HG02763 (cell line): ENCODE results near the gene EFR3B.
"Not testable (repeated sequence)": the region's sequence is repeated elsewhere in the genome, so short reads cannot be mapped to it uniquely, and the experiment has no call there.

Experiments used
- ATAC-seq: cut with Tn5 transposase; IDR thresholded peaks from one replicate; pipeline ENCODE4 v1.9.1; 2021; ENCODE audit warnings: mild to moderate bottlenecking, moderate library complexity; ENCODE audit not compliant: unreplicated experiment

EFR3B gene, protein sequence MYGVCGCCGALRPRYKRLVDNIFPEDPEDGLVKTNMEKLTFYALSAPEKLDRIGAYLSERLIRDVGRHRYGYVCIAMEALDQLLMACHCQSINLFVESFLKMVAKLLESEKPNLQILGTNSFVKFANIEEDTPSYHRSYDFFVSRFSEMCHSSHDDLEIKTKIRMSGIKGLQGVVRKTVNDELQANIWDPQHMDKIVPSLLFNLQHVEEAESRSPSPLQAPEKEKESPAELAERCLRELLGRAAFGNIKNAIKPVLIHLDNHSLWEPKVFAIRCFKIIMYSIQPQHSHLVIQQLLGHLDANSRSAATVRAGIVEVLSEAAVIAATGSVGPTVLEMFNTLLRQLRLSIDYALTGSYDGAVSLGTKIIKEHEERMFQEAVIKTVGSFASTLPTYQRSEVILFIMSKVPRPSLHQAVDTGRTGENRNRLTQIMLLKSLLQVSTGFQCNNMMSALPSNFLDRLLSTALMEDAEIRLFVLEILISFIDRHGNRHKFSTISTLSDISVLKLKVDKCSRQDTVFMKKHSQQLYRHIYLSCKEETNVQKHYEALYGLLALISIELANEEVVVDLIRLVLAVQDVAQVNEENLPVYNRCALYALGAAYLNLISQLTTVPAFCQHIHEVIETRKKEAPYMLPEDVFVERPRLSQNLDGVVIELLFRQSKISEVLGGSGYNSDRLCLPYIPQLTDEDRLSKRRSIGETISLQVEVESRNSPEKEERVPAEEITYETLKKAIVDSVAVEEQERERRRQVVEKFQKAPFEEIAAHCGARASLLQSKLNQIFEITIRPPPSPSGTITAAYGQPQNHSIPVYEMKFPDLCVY

DNA sequence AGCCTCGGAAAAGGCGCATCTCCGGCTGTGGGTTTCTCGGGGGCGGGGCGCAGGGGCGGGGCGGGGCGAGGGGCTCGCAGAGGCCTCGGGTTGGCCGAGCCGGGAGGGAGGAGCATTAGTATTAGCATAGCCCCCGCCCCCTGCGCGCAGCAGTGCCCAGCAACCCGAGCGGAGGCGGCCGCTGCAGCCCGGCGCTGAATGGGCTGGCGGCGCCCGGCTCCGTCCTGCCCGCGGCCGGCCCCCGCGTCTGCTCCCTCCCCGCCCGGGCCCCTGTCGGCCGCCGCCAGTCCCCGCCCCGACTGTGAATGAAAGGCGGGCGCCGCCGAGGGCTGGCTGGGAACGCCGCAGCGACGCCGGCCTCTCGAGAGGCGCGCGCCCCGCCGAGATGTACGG lies at the start of gene EFR3B:
EFR3B (plus strand) TSS at position 149 of the 393 bp plus-strand sequence; CDS start at position 386, 237 bp downstream.
- peak; percentile 94 for ATAC-seq

DNA sequence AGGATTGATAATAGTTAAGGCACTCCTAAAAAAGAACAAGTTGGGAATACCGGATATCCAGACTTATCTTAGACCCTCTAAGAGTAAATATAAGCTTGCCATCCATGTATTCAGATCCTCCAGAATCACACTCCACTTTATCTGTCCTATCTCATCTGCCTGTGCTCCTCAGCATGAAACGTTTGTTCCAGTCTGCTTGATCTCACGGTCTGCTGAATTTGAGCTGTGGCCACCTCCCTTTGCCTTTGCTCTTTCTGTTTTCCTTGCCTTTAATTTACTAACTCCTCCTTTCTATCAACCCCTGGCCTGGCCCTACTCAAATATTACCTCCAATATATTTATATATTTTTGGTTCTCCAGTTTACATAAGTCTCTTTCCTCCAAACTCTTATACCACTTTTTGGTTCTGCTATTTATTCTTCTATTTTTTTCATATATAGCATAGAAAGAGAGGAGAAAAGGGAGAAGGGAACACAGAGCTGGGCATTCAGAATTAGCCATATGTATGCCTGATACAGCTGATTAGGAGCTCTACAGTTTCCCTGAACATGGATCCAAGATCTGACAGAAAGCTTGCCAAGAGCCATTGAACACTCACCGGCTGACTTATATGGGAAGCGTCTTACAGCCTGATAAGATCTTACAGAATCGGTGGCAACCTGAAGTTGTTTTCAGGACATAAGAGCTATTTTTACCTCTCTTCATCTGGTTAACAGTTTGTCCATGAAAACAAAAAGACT lies 48.3 kb upstream of the EFR3B start:
- ATAC-seq = no peak

DNA sequence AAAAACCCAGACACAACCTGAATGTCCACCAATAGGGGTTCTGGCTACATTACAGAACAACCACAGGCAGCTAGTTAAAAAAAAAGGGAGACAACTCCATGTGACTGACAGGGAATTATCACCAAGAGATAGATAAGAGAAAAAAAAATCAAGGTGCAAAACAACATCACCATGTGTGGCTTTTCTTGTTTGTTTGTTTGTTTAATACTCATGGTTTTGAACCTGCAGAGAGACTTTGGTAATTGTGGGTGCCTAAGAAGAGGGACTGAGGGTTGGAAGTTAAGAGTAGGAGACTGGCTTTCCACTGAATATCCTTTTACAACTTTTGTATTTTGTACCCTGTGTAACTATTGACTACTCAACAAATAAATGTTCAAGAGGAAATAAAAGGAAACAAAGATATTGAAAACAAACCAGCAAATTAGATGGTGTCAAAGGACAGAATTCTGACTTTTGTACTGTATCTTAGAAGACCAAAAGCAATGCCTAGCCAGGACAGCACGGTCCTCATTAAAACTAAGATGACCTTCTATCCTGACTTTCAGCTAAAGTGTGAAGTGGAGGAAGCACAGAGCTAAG lies 47.6 kb upstream of the EFR3B start:
- no peak for ATAC-seq

- ATAC-seq = not testable (repeated sequence)
Measured at GRCh38 chr2:24999097-24999496, 42.8 kb upstream of the EFR3B start.

DNA sequence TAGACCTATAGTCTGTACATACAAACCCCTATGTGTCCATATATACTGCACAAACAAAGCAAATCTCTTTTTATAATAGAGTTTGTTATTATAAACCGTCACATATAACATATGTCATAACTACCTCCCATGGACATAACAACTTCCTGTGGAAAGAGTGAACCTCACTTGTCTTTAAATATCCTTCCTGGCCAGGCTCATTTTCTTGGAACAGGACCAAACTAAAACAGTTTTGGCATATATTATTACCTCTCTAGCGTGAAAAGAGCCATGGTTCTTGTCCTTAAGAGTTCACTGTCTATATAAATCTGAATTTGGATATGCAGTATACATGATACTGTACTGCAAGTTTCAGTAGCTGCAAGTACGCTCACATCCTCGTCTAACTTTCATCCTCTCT lies 41.8 kb upstream of the EFR3B start:
- no peak for ATAC-seq

GRCh38 chr2:25000503-25001324 lies 41.2 kb upstream of the EFR3B start:
- no peak for ATAC-seq

- no peak for ATAC-seq
Measured at GRCh38 chr2:25001325-25001637, 40.6 kb upstream of the EFR3B start.

DNA sequence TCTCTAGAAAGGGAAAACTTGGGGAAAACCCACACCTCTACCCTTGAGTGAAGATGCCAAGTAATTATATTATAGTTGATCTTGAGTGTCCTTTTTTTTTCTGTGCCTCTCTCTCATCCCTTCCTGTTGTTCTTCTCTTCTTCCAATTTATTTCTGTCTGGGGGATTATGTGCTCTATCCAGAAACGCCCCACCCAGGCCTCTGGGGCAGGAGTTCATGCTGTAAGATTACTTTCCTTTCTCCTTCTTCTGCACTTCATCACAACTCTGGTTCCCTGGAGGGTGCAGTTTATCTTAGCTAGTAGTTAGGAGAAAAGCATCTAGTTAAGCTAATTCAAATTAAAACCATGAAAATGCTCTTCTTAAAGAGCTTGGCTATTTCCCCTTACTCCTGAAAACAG lies 39.8 kb upstream of the EFR3B start:
- no peak for ATAC-seq

GRCh38 chr2:25009954-25010353 lies 31.9 kb upstream of the EFR3B start:
- ATAC-seq = no peak

DNA sequence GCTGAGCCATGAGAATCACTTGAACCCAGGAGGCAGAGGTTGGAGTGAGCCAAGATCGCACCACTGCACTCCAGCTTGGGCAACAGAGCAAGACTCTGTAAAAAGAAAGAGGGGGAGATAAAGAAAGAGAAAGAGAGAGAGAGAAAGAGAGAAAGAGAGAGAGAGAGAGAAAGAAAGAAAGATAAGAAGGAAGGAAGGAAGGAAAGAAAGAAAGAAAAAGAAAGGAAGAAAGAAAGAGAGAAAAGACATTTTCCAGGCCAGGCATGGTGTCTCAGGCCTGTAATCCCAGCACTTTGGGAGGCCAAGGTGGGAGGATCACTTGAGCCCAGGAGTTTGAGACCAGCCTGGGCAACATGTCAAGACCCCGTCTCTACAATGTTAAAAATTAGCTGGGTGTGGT lies 30.5 kb upstream of the EFR3B start:
- not testable (repeated sequence) for ATAC-seq

GRCh38 chr2:25014631-25015030 lies 27.2 kb upstream of the EFR3B start:
- ATAC-seq = no peak

- no peak for ATAC-seq
Measured at GRCh38 chr2:25018681-25019080, 23.2 kb upstream of the EFR3B start.

DNA sequence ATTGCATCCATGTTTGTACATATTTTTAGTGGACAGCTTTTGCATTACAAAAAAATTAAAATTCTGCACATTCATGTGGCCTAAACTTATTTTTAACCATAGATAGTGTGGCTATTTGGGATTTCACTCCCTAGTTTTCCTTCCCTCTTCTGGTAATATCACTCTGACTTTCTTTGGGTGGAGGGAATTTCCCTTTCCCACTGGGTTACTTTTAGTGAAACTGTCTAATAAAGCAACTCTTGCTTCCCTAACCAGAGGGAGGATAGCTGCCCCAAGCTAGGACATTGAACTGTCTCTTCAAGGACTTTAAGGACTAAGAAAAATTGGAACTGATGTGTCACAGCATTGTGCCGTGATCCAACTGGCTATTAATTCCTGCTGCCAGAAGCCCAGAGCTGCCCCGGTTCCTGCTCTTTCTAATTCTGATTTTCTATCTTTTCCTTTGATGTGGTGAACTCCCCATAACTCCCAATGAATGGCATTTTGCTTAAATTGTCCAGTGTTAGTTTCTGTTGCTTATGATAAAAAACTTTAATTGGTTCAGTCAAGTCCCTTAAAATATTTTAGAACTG lies 20.0 kb upstream of the EFR3B start:
- no peak for ATAC-seq

- ATAC-seq = no peak
Measured at GRCh38 chr2:25023333-25023732, 18.5 kb upstream of the EFR3B start.

- no peak for ATAC-seq
Measured at GRCh38 chr2:25025229-25026007, 16.5 kb upstream of the EFR3B start.

DNA sequence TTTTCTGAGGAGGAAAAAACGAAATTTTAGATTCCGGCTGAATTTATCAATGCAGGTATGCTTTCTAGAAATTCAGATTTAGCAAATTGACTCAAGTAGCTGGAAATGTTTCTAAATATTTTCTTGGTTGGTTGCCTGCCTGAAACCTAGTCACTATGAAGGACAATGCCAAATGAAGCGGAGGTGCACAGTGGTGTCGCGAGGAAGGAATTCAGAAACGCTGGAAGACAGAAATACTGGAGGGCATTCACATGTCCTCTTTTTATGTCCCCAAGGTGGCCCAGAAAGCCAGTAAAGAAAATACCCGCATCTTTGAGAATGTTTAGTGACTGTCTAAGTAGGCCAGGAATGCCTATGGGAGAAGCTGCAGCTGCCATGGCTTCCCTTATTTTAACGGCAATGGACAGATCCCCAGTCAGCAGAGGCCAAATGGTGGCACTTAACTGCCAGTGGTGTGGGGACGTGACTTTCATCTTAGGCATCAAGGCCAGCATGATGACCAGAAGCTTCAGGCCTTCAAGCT lies 15.8 kb upstream of the EFR3B start:
- no peak for ATAC-seq

- no peak for ATAC-seq
Measured at GRCh38 chr2:25029183-25029554, 12.7 kb upstream of the EFR3B start.

GRCh38 chr2:25030702-25031101 lies 11.2 kb upstream of the EFR3B start:
- no peak for ATAC-seq

DNA sequence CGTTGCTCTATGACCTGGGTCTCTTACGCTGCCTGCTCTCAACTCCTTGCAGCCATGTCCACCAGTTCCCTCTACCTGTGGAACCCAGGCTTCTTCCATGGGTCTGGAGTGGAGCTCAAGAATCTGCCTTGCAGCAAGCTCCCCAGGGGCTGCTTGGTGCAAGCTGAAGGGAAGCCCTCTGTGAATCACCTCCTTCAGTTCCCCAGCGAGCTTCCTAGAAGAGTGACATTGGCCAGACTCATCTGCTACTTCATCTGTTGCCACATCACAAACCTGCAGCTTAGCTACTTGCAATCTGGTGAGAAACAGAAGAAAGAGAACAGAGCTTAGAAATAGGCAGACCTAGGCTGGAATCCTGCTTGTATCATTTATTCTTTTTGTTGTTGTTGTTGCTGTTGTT lies 9.8 kb upstream of the EFR3B start:
- no peak for ATAC-seq
